Left colon (tissue), 2 donors: ENCODE measurements around the gene BFSP1. TPM values are rescaled to one million over a fixed set of nuclear protein-coding genes. Genes with fewer than 3 reads are reported as not detected.

Experiments
- ATAC-seq: fragments of 200-7000 bp; cut with Tn5 transposase; one replicate; pipeline ENCODE4 v1.9.1; 2020; ENCODE audit warnings: mild to moderate bottlenecking, moderate library complexity
- DNase-seq, 2 donors: peaks; one replicate each; pipeline ENCODE4 v3.0.0-alpha.2; 2020
- intact Hi-C, 2 donors: fragments of 100-400 bp; cut with DNase I in 1 of 2; cut with micrococcal nuclease in 1 of 2; formaldehyde crosslinking; loops; one replicate each; pipeline versions ENCODE4 v1.11.2 to v1.14.0; 2022; cut with DNase I, micrococcal nuclease
- total RNA-seq, 2 donors: library from RNA; stranded (reverse); fragmentation: NEBNext Ultra II Directional; extraction: Animal tissue kit (Norgen Biotek cat#: 25700); gene quantifications; one replicate each; pipeline ENCODE4 v1.2.1, GENCODE V29; 2021
- donor health status: DM: no; HTN: no; CAD: no.
- donor health status: DM: yes; HTN: yes; CAD: no.

BFSP1 gene
- total RNA-seq, 2 donors from 2014 or later: 0.20 to 0.34 TPM

GRCh38 chr20:17449031-17449430 lies 82.1 kb downstream of the BFSP1 start:
- ATAC-seq (no peak), DNase-seq (no peak)
- intact Hi-C loops: no loop called here

GRCh38 chr20:17448071-17448470 lies 83.1 kb downstream of the BFSP1 start:
- no peak for ATAC-seq
- intact Hi-C loops: no loop called here
- no peak for DNase-seq

- DNase-seq (no peak), ATAC-seq (no peak)
- intact Hi-C loops: no loop called here
Measured at GRCh38 chr20:17446171-17446570, 85.0 kb downstream of the BFSP1 start.

- DNase-seq: no peak
- no peak for ATAC-seq
- intact Hi-C loops: no loop called here
Measured at GRCh38 chr20:17445543-17445942, 85.6 kb downstream of the BFSP1 start.

GRCh38 chr20:17444091-17444490 lies 87.1 kb downstream of the BFSP1 start:
- DNase-seq: no peak
- no peak for ATAC-seq
- intact Hi-C loops: no loop called here

Other genes starting within 250 kb of the BFSP1 start
- 100 to 1,000 TPM; 266 to 374 TPM for gene DSTN, start 38.7 kb upstream of the BFSP1 start, total RNA-seq
- gene RRBP1, start 150.9 kb upstream of the BFSP1 start, total RNA-seq: 100 to 1,000 TPM; 357 to 460 TPM
- gene BANF2, start 168.6 kb upstream of the BFSP1 start, total RNA-seq: not detected